ENCODE data around the gene ACAP3.

ACAP3 gene

GRCh38 chr1:1242461-1243265 lies 65.1 kb downstream of the ACAP3 start:
- FAIRE-seq, result no peak

Data from endometrium (tissue), 2 donors.